ENCODE measurements around the gene RAVER2.
"Not testable (repeated sequence)": the region's sequence is repeated elsewhere in the genome, so short reads cannot be mapped to it uniquely, and the experiment has no call there.

Gene RAVER2, protein sequence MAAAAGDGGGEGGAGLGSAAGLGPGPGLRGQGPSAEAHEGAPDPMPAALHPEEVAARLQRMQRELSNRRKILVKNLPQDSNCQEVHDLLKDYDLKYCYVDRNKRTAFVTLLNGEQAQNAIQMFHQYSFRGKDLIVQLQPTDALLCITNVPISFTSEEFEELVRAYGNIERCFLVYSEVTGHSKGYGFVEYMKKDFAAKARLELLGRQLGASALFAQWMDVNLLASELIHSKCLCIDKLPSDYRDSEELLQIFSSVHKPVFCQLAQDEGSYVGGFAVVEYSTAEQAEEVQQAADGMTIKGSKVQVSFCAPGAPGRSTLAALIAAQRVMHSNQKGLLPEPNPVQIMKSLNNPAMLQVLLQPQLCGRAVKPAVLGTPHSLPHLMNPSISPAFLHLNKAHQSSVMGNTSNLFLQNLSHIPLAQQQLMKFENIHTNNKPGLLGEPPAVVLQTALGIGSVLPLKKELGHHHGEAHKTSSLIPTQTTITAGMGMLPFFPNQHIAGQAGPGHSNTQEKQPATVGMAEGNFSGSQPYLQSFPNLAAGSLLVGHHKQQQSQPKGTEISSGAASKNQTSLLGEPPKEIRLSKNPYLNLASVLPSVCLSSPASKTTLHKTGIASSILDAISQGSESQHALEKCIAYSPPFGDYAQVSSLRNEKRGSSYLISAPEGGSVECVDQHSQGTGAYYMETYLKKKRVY

DNA sequence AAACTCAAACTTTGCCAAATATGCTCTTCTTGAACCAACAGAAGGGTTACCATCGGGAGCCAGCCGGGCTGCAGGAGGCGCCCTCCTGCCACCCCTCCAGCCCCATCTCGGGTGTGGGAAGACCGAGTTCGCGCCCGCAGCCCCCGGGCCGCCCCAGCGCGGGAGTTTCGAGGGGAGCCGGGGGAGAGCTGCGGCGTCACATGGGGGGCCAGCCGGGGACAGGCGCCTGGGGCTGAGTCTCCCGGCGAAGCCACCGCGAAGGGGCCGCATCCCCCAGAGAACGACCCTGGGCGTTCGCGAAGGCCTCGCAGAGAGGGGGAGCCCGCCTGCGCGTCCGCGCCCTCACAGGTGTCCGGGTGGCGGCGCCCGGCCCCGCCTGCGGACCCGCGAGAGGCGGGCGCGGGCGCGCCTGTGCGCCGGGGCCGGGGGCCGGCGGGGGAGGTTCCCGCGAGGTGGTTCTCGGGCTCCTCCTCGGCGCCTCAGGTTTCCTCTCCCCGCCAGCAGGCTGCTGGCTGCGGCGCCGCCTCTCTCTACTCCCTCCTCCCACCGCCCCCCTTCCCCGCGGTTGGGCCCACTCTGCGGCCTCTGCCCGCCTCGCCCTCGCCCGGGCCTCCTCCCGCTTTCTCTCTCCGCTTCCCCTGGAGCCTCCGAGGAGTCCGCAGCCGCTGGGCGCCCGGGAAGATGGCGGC, at the start of gene RAVER2:
Gene RAVER2, plus strand, starts transcription at position 584 of the 689 bp plus-strand sequence. Its CDS starts 98 bp downstream, at position 682.
- Histone ChIP-seq H3K27me3 (ENCODE audit: control insufficient read depth, insufficient read depth, low read length) (no peaks in the 10 kb centered on the region), H3K9me3 (ENCODE audit: control insufficient read depth, insufficient read depth, low read length) (no peaks in the 10 kb centered on the region), H3K36me3 (ENCODE audit: control insufficient read depth, insufficient read depth, low read length) (no peaks in the 10 kb centered on the region), H3K4me1 (ENCODE audit: control insufficient read depth, insufficient read depth, low read length) (no peaks in the 10 kb centered on the region), H3K4me3 (ENCODE audit: low read length) (peak within 1 kb of the TSS; percentile 72; the same call in 1 of the 2 replicates), H3K27ac (ENCODE audit: low read length) (no peak within 1 kb of the TSS)
- WGBS (ENCODE audit: insufficient coverage, insufficient read length) = no CpG with 5 or more reads among the region's 76 CpGs
- DNase-seq (ENCODE audit: low read depth, low spot score) = no peak

DNA sequence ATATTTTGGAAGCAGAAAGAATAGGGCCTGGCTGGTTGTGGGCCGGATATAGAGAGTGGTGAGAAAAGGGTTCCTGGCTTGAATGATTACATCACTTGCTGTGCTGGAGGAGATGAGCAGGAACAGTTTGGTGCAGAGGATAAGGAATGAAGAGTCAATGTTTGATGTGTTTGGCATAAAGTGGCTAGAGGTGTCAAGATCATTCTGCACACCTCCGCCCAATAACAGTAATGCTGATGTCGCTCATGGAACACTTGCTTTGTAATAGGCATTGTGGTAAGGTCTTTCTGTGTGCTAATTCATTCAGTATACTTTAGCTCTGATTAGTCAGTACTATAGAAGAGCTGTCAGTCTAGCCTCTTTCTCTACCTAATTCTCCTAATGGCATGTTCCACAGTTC, 48.0 kb upstream of the RAVER2 start:
- no peak for DNase-seq (ENCODE audit: low read depth, low spot score)
- H3K27ac ChIP-seq (ENCODE audit: low read length) = no peak overlapping the region
- no peaks in the 10 kb centered on the region for H3K36me3 ChIP-seq (ENCODE audit: control insufficient read depth, insufficient read depth, low read length)
- no CpG with 5 or more reads among the region's 3 CpGs for WGBS (ENCODE audit: insufficient coverage, insufficient read length)
- H3K9me3 ChIP-seq (ENCODE audit: control insufficient read depth, insufficient read depth, low read length) = no peaks in the 10 kb centered on the region
- H3K27me3 ChIP-seq (ENCODE audit: control insufficient read depth, insufficient read depth, low read length) = no peaks in the 10 kb centered on the region
- H3K4me1 ChIP-seq (ENCODE audit: control insufficient read depth, insufficient read depth, low read length) = peaks cover 2% of the 10 kb centered on the region; the same call in 1 of the 2 replicates
- no peak overlapping the region for H3K4me3 ChIP-seq (ENCODE audit: low read length)

DNA sequence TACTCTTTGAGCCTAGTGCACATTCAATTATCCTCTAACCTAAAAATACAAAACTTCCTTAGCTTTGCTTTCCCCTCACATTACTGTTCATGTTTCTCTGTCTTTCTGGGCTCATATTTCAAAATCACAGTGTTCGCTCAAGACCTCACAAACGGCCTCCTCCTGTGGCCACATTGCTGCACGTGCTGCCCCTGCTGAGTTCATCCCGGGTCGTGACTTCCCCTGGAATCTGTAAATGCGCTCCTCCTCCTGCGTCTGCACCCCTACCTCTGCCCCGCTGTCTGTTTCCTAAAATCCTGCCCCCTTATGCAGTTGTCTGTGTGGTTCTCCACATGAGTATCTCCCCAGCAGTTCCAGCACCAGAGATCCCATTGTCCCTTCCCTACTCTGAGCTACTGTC, 45.5 kb upstream of the RAVER2 start:
- Histone ChIP-seq H3K36me3 (ENCODE audit: control insufficient read depth, insufficient read depth, low read length) (no peaks in the 10 kb centered on the region), H3K27me3 (ENCODE audit: control insufficient read depth, insufficient read depth, low read length) (no peaks in the 10 kb centered on the region), H3K4me1 (ENCODE audit: control insufficient read depth, insufficient read depth, low read length) (peaks cover 2% of the 10 kb centered on the region; the same call in 1 of the 2 replicates), H3K9me3 (ENCODE audit: control insufficient read depth, insufficient read depth, low read length) (no peaks in the 10 kb centered on the region), H3K27ac (ENCODE audit: low read length) (no peak overlapping the region), H3K4me3 (ENCODE audit: low read length) (no peak overlapping the region)
- no CpG with 5 or more reads among the region's 8 CpGs for WGBS (ENCODE audit: insufficient coverage, insufficient read length)
- DNase-seq (ENCODE audit: low read depth, low spot score) = no peak

DNA sequence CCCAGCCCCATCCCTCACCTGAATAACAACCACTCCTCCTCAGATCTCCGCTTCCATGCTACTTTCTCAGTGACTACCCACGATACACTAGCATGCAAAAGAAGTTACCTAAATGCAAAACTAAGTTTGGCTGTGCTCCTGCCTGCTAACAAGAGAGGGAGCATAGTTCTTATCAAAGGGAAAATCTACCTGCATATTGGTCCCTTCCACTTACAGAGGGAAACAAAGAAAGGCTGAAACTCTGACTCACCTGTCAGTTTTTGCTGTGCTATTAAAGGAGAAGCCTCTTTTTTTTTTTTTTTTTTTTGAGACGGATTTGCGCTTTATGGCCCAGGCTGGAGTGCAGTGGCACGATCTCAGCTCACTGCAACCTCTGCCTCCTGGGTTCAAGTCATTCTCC, 43.8 kb upstream of the RAVER2 start:
- Histone ChIP-seq H3K27me3 (ENCODE audit: control insufficient read depth, insufficient read depth, low read length) (no peaks in the 10 kb centered on the region), H3K4me3 (ENCODE audit: low read length) (no peak overlapping the region), H3K36me3 (ENCODE audit: control insufficient read depth, insufficient read depth, low read length) (no peaks in the 10 kb centered on the region), H3K9me3 (ENCODE audit: control insufficient read depth, insufficient read depth, low read length) (no peaks in the 10 kb centered on the region), H3K27ac (ENCODE audit: low read length) (no peak overlapping the region), H3K4me1 (ENCODE audit: control insufficient read depth, insufficient read depth, low read length) (peaks cover 2% of the 10 kb centered on the region; the same call in 1 of the 2 replicates)
- DNase-seq (ENCODE audit: low read depth, low spot score) = no peak
- no CpG with 5 or more reads among the region's 5 CpGs for WGBS (ENCODE audit: insufficient coverage, insufficient read length)

DNA sequence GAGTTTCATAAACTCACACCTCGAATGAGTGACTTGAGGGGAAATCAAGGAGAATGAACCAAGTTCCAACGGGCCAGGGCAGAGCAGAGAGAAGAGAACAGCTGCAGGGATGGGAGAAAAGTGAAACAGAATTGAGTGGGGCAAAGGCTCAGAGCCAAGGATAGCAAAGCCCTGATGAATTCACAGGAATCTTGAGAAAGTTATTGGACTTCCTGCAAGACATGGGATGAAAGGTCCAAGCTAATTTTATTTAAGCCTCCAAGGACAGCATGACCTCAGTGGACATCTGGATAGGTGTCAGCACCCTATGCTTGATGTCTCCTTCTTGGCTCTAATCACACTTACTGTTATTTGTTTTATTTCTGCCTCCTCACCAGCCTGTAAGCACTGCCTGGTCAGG, 43.0 kb upstream of the RAVER2 start:
- Histone ChIP-seq H3K4me3 (ENCODE audit: low read length) (no peak overlapping the region), H3K36me3 (ENCODE audit: control insufficient read depth, insufficient read depth, low read length) (no peaks in the 10 kb centered on the region), H3K9me3 (ENCODE audit: control insufficient read depth, insufficient read depth, low read length) (no peaks in the 10 kb centered on the region), H3K27me3 (ENCODE audit: control insufficient read depth, insufficient read depth, low read length) (no peaks in the 10 kb centered on the region), H3K27ac (ENCODE audit: low read length) (no peak overlapping the region), H3K4me1 (ENCODE audit: control insufficient read depth, insufficient read depth, low read length) (peaks cover 2% of the 10 kb centered on the region; the same call in 1 of the 2 replicates)
- no CpG with 5 or more reads among the region's 2 CpGs for WGBS (ENCODE audit: insufficient coverage, insufficient read length)
- DNase-seq (ENCODE audit: low read depth, low spot score) = no peak

DNA sequence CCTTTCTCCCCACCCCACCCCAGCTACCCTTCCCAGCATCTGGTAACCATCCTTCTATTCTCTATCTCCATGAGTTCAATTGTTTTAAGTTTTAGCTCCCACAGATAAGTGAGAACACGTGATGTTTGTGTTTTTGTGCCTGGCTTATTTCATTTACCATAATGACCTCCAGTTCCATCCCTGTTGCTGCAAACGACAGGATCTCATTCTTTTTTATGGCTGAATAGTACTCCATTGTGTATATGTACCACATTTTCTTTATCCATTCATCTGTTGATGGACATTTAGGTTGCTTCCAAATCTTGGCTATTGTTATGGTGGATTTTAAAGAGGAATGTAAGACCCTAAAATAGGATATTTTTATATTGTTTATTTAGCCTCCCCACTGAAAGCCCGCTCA, 42.2 kb upstream of the RAVER2 start:
- WGBS (ENCODE audit: insufficient coverage, insufficient read length) = no CpG with 5 or more reads among the region's 3 CpGs
- not testable (repeated sequence) for H3K36me3 ChIP-seq (ENCODE audit: control insufficient read depth, insufficient read depth, low read length)

DNA sequence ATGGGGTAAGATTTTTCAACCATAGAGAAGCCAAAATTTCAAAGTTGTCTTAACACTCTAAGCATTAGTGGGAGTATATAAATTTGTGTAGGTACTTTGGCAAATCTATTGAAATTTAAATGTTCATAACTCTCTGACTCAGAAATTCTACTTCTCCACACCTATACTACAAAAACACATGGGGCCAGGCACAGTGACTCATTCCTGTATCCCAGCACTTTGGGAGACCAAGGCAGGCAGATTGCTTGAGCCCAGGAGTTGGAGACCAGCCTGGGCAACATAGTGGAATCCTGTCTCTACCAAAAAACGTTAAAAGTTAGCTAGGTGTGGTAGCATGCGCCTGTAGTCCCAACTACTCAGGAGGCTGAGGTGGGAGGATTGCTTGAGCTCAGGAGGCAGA, 41.3 kb upstream of the RAVER2 start:
- no peak for DNase-seq (ENCODE audit: low read depth, low spot score)

More for the DNA sequence above, 42.2 kb upstream of the RAVER2 start:
- H3K27me3 ChIP-seq (ENCODE audit: control insufficient read depth, insufficient read depth, low read length); H3K27ac ChIP-seq (ENCODE audit: low read length); H3K9me3 ChIP-seq (ENCODE audit: control insufficient read depth, insufficient read depth, low read length); H3K4me1 ChIP-seq (ENCODE audit: control insufficient read depth, insufficient read depth, low read length); DNase-seq (ENCODE audit: low read depth, low spot score); H3K4me3 ChIP-seq (ENCODE audit: low read length): not testable (repeated sequence)

DNA sequence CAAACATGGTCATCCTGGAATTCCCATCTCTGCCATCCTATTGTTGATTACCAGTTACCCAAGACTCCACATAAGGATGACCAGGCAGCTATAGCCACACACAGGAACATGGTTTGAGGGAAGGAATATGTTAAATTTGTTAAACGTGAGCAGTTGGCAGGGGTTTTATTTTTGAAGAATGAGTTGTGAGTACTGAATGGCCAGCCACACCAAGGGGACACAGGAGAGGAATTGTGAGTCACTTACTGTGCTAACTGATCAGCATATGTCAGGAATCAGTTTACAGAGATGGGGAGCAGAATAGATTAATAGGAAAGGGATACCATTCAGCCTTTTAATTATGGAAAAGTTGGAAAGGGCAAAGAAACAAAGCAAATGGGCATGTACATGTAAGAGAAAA, 39.3 kb upstream of the RAVER2 start:
- Histone ChIP-seq H3K4me1 (ENCODE audit: control insufficient read depth, insufficient read depth, low read length) (no peaks in the 10 kb centered on the region), H3K9me3 (ENCODE audit: control insufficient read depth, insufficient read depth, low read length) (no peaks in the 10 kb centered on the region), H3K36me3 (ENCODE audit: control insufficient read depth, insufficient read depth, low read length) (no peaks in the 10 kb centered on the region), H3K27me3 (ENCODE audit: control insufficient read depth, insufficient read depth, low read length) (no peaks in the 10 kb centered on the region), H3K27ac (ENCODE audit: low read length) (no peak overlapping the region), H3K4me3 (ENCODE audit: low read length) (no peak overlapping the region)
- 100% methylated on average over 1 of the region's 1 CpG for WGBS (ENCODE audit: insufficient coverage, insufficient read length)
- DNase-seq (ENCODE audit: low read depth, low spot score) = no peak

More for the DNA sequence above, 41.3 kb upstream of the RAVER2 start:
- H3K4me3 ChIP-seq (ENCODE audit: low read length) = no peak overlapping the region
- H3K9me3 ChIP-seq (ENCODE audit: control insufficient read depth, insufficient read depth, low read length) = no peaks in the 10 kb centered on the region
- no peaks in the 10 kb centered on the region for H3K27me3 ChIP-seq (ENCODE audit: control insufficient read depth, insufficient read depth, low read length)
- no peak overlapping the region for H3K27ac ChIP-seq (ENCODE audit: low read length)
- H3K4me1 ChIP-seq (ENCODE audit: control insufficient read depth, insufficient read depth, low read length) = peaks cover 2% of the 10 kb centered on the region; the same call in 1 of the 2 replicates
- no CpG with 5 or more reads among the region's 2 CpGs for WGBS (ENCODE audit: insufficient coverage, insufficient read length)
- H3K36me3 ChIP-seq (ENCODE audit: control insufficient read depth, insufficient read depth, low read length) = no peaks in the 10 kb centered on the region

DNA sequence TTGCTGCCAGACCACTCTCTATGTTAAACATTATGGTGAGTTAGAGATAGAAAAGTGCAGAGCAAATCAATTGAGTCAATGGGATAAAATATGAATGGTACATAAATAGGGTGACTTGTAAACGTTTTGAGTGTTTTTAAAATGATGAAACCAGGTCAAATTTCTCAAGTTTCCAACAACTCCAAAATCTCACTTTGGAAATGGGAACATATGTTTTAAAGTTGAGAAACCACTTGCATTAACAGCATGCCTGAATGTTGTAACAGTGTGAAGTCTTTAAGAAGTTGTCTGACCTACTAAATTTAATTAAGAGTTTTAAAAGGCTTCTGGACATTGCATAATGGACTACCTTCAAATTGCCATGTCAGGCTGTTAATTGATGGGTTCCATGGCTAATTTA, 33.6 kb upstream of the RAVER2 start:
- Histone ChIP-seq H3K27me3 (ENCODE audit: control insufficient read depth, insufficient read depth, low read length) (no peaks in the 10 kb centered on the region), H3K36me3 (ENCODE audit: control insufficient read depth, insufficient read depth, low read length) (no peaks in the 10 kb centered on the region), H3K9me3 (ENCODE audit: control insufficient read depth, insufficient read depth, low read length) (no peaks in the 10 kb centered on the region), H3K27ac (ENCODE audit: low read length) (no peak overlapping the region), H3K4me1 (ENCODE audit: control insufficient read depth, insufficient read depth, low read length) (0 out of 2 replicates have a peak, but pooled peaks cover 2% of the 10 kb centered on the region), H3K4me3 (ENCODE audit: low read length) (no peak overlapping the region)
- DNase-seq (ENCODE audit: low read depth, low spot score) = no peak
- 100% methylated on average over 1 of the region's 1 CpG for WGBS (ENCODE audit: insufficient coverage, insufficient read length)

DNA sequence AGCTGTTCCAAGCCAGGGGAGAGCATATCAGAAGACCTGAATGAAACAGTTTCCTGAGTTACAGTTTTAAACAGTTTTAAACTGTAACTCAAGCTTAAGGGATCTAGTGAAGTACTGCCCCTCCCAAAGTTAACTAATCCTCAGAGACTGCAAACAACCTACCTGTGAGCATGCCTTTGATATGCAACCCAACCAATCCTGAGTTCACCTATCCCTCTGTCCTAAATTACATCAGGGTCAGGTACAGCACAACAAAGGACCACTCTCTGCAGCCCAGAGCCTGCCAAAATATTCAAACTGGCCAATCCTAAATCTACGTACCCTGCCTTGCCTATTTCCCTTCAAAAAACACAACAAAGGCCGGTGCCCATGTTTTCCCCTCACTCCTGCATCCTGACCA, 32.8 kb upstream of the RAVER2 start:
- Histone ChIP-seq H3K36me3 (ENCODE audit: control insufficient read depth, insufficient read depth, low read length) (no peaks in the 10 kb centered on the region), H3K27ac (ENCODE audit: low read length) (no peak overlapping the region), H3K9me3 (ENCODE audit: control insufficient read depth, insufficient read depth, low read length) (no peaks in the 10 kb centered on the region), H3K4me1 (ENCODE audit: control insufficient read depth, insufficient read depth, low read length) (0 out of 2 replicates have a peak, but pooled peaks cover 2% of the 10 kb centered on the region), H3K27me3 (ENCODE audit: control insufficient read depth, insufficient read depth, low read length) (no peaks in the 10 kb centered on the region), H3K4me3 (ENCODE audit: low read length) (no peak overlapping the region)
- no peak for DNase-seq (ENCODE audit: low read depth, low spot score)
- WGBS (ENCODE audit: insufficient coverage, insufficient read length) = no CpG with 5 or more reads among the region's 2 CpGs

Data from iPS DF 6.9 (cell line).